ENCODE data around the gene SYTL1.

DNA sequence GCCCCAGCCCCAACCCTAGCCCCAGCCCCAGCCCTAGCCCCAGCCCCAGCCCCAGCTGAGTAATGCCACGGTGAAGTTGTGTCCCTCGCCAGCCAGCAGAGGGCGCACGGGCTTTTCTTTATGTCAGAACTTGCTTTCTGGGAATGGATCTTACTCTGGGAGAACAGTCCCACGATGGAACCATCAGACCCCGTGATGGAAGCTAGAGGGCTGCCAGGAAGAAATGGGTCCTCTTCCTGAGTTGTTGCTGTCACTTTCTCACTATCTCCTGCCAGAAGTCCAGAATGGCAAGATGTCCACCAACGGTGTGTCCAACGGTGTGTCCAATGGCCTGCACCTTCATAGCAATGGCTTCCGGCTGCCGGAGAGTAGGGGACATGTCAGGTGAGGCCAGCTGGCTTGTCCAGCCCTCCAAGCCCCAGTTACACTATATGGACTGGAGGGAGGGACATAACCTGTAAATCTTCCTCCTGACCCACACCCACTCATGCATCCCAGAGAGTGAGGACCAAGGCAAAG is 45.0 kb upstream of the SYTL1 start:
- TF ChIP-seq SUZ12 (IDR thresholded peaks at IDR 0.05; ENCODE audit: extremely low read depth, insufficient read depth, insufficient read length) = no peak
- no peak for TF ChIP-seq ZNF274 (IDR thresholded peaks at IDR 0.05; ENCODE audit: low read depth, low read length)

All from NT2/D1 (cell line).